WERI-Rb-1 (cell line): Measurements from ENCODE around the gene HOXA5.
A peak's percentile ranks its signal among the peaks of the same experiment; 100 is the strongest.

Experiments
- DNase-seq: peaks from one replicate; pipeline ENCODE4 v3.0.0-alpha.2; 2020
- H3K27ac ChIP-seq: fragments of 250-450 bp; sonication (Bioruptor Pico); 2 replicates; pipeline ENCODE4 v1.5.1; 2020; ENCODE audit warnings: mild to moderate bottlenecking, moderate library complexity
- H3K27me3 ChIP-seq: fragments of 250-450 bp; sonication (Bioruptor Pico); 2 replicates; pipeline ENCODE4 v1.5.1; 2021; ENCODE audit warnings: mild to moderate bottlenecking, low read depth, moderate library complexity; ENCODE audit not compliant: insufficient read depth, severe bottlenecking
- H3K36me3 ChIP-seq: fragments of 250-450 bp; sonication (Bioruptor Pico); 2 replicates; pipeline ENCODE4 v1.5.1; 2020; ENCODE audit warnings: mild to moderate bottlenecking, moderate library complexity
- H3K4me3 ChIP-seq: 2 replicates; pipeline ENCODE4 v1.5.1; 2011; ENCODE audit warnings: low read depth, mild to moderate bottlenecking, control low read depth, low read length
- H3K9me3 ChIP-seq: fragments of 250-450 bp; sonication (Bioruptor Pico); 2 replicates; pipeline ENCODE4 v1.5.1; 2021; ENCODE audit warnings: mild to moderate bottlenecking, moderate library complexity; ENCODE audit not compliant: severe bottlenecking
- CTCF ChIP-seq: IDR thresholded peaks from 2 replicates; pipeline ENCODE4 v1.5.1; 2011; ENCODE audit warnings: low read depth, mild to moderate bottlenecking, control low read depth, inconsistent platforms, low read length

HOXA5 gene

GRCh38 chr7:27133409-27134231 lies 9.9 kb downstream of the HOXA5 start:
- TF ChIP-seq CTCF = no peak
- Histone ChIP-seq H3K27me3 (peaks cover 46% of the 10 kb centered on the region), H3K4me3 (no peak overlapping the region), H3K36me3 (no peaks in the 10 kb centered on the region), H3K27ac (no peak overlapping the region), H3K9me3 (no peaks in the 10 kb centered on the region)
- DNase-seq = no peak

GRCh38 chr7:27132978-27133377 lies 10.5 kb downstream of the HOXA5 start:
- no peak for TF ChIP-seq CTCF

GRCh38 chr7:27132214-27132613 lies 11.3 kb downstream of the HOXA5 start:
- Histone ChIP-seq H3K27me3 (peaks cover 47% of the 10 kb centered on the region), H3K4me3 (no peak overlapping the region), H3K27ac (no peak overlapping the region), H3K9me3 (no peaks in the 10 kb centered on the region), H3K36me3 (no peaks in the 10 kb centered on the region)
- no peak for TF ChIP-seq CTCF
- no peak for DNase-seq

More at GRCh38 chr7:27132978-27133377, 10.5 kb downstream of the HOXA5 start:
- Histone ChIP-seq H3K36me3 (no peaks in the 10 kb centered on the region), H3K9me3 (no peaks in the 10 kb centered on the region), H3K27ac (no peak overlapping the region), H3K27me3 (peaks cover 46% of the 10 kb centered on the region), H3K4me3 (no peak overlapping the region)
- no peak for DNase-seq

- H3K4me3 ChIP-seq = peak overlapping the region; percentile 46
- DNase-seq = no peak
- peak overlapping the region; percentile 67 for H3K27ac ChIP-seq
Observed at GRCh38 chr7:27131390-27131819, 12.1 kb downstream of the HOXA5 start.

GRCh38 chr7:27130540-27131389 lies 12.7 kb downstream of the HOXA5 start, which contains the start of gene HOXA4:
Gene HOXA4 (minus strand): TSS chr7:27130757. CDS start chr7:27130733, 24 bp downstream.
- peaks cover 40% of the 10 kb centered on the region for H3K27me3 ChIP-seq
- peak; percentile 91 for DNase-seq
- no peaks in the 10 kb centered on the region for H3K9me3 ChIP-seq
- TF ChIP-seq CTCF = no peak
- peak within 1 kb of the TSS; percentile 46 for H3K4me3 ChIP-seq
- H3K27ac ChIP-seq = peak within 1 kb of the TSS; percentile 82
- no peaks in the 10 kb centered on the region for H3K36me3 ChIP-seq

More at GRCh38 chr7:27131390-27131819, 12.1 kb downstream of the HOXA5 start:
- peaks cover 43% of the 10 kb centered on the region for H3K27me3 ChIP-seq
- TF ChIP-seq CTCF = no peak
- H3K36me3 ChIP-seq = no peaks in the 10 kb centered on the region
- H3K9me3 ChIP-seq = no peaks in the 10 kb centered on the region
